ENCODE data around the gene XPO6.

Gene XPO6

DNA sequence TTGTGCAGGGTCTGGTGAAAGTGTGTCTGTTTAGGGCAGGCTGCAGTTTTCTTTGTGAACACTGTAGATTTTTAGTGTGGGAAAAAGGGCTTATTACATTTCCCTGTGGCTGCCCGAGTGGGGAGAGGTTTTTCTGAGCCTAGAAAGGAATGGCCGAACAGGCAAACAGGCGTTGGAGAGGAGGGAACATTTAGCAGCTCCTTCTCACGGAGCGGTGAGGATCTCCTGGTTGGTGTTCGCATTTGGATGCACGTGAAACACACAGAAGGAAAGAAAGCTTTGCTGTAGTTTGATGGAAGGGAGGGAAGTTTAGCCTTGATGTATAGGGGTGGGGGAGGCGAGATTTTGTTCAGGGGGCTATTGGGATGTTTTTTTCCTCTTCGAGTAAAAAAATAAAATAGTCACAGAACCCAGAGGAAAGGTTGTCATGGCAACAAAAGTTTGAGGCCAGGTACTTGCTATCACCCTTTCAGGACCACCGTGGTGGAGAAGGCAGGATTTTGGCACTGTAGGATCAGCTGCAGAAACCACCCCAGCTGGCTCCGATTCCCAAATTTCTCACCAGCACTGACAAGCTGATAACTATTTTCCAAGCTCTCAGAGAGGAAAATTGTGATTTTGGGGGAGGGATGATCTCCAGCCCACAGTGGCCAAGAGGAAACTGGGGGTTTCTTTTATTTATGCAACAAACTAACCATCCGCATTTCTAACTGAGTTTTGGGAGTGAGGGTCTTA lies 151.8 kb downstream of the XPO6 start:
- DNase-seq: no peak

DNA sequence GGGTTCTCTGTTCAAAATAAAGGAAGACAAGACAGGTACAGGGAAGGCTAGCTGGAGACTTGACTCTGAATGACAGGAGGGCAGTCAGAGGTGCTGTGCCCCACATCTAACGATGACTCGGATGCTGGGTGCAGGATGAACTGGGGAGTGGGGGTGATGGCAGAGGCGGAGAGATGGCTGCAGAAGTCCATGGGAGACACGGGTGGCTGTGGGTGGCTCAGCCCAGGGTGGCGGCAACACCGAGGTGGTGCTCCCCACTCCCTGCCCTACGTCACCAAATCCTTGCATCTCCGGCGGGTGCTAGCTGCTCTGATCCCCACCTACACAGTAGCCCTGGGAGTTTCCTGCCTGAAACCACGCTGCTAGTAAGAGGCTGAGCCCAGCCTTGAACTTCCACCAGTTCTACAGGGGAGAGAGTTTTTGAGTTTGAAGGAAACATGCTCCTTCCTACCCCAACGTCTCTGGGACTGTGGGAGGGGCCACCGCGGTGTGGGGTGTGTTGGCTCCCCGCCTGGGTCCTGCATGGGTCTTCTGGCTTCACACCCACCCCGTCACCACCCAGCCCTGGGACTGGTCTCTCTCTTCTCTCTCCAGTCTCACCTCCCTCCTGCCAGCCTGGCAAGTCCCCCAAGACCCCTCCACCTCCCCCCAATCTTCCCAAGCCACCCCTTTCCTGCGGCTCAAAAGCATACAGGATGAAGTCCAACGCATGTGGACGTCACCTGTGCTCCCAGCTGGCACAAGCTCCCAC lies 152.8 kb downstream of the XPO6 start:
- no peak for DNase-seq

DNA sequence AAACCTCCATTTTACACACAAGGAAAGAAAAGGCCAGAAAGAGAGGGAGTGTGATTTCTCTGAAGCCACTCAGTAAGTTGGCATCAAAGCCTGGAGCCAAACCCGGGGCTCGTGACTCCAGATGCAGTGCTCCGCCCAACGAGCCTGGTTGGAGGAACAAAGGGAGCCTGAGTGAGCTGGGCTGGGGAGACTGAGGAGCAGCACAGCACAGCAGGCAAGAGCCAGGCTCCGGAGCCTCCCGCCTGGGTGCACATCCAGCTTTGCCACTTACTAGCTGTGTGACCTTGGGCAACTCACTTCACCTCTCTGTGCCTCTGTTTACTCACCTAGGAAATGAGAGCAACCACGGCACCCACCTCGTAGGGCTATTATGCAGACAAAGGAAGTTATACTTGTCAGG lies 153.8 kb downstream of the XPO6 start:
- no peak for DNase-seq

DNA sequence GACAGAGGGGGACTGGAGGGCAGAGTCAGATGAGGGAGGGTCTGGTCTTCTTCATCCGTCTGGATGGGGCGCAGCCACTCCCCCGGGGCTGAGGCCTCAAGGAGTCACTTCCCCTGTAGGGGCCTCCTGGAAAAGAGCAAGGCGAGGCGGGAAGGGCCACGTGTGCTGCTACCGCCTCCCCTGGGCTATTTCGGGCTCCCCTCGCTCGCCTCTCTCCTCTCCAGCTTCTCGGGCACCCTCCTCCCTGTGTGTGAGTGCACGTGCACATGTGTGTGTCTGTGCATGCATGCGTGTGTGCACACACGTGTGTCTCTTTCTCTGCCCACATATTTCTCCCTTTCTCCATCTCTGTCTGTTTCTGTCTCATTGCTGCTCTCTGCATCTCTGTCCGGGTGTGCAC lies 158.3 kb downstream of the XPO6 start:
- no peak for DNase-seq

DNA sequence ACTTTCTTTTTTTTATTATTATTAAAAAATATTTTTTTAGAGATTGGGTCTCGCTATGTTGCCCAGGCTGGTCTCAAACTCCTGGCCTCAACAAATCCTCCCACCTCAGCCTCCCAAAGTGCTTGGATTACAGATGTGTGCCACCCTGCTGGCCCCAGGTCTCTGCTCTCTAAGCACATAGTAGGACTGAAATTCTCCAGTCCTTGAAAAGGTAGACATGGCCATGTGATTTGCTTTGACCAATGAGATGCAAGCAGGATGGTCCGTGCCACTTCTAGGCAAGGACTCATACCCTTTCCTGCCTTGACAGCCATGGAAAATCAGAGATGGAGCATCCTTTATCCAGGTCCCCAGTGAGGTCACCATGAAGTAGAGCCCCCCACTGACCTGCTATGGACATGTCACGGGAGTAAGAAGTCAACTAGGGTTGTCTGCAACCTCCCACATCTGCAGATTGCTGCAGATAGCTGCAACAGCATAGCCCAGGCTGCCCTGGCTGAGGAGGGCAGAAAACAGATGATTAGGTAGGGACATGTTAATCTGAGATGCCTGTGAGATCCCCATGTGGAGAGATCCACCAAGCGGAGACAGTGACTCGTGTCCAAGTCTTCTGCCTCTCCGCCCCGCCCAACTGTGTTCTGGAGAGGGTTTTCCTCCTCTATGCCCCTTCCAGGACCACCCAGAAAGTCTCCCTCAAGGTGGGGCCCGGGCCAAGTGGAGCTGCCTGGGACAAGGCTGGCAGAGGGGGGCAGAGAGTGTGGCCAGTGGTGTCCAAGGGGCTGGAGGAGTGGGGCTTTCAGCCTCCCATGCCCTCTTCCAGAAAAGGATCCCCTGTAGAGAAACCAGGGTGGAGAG lies 159.3 kb downstream of the XPO6 start:
- DNase-seq: no peak

DNA sequence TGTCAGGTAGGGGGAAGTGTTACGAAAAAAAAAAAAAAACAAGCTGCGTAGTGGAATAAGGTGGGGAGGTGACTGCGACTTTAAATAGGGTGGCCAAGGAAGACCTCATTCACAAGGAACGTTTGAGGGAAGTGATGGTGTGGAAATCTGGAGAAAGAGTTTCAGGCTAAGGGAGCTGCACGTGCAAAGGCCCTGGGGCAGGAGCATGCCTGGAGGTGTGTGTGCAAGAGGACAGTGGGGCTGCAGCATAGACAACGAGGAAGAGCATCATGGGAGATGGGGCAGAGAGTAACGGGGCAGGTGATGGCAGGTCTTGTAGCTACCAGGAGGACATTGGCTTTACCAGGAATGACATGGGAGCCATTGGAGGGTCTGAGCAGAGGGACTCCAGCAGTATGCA lies 160.3 kb downstream of the XPO6 start:
- no peak for DNase-seq
